VCaP (cell line): Measurements from ENCODE around the gene ABHD11.

ENCODE experiments used
- H3K27ac ChIP-seq: fragments of 450-650 bp; 2 replicates; pipeline ENCODE4 v1.5.1; 2017
- CTCF ChIP-seq: fragments of 450-650 bp; conservative IDR thresholded peaks from 2 replicates; pipeline ENCODE4 v1.5.1; 2017; ENCODE audit warnings: mild to moderate bottlenecking, moderate library complexity

Gene ABHD11

GRCh38 chr7:73707045-73707631 lies 31.5 kb downstream of the ABHD11 start:
- no peak for TF ChIP-seq CTCF
- H3K27ac ChIP-seq = no peak overlapping the region

- no peak for TF ChIP-seq CTCF
- H3K27ac ChIP-seq = no peak overlapping the region
Observed at GRCh38 chr7:73706126-73707044, 32.2 kb downstream of the ABHD11 start.

- TF ChIP-seq CTCF = no peak
- H3K27ac ChIP-seq = no peak overlapping the region
Observed at GRCh38 chr7:73705551-73705920, 33.1 kb downstream of the ABHD11 start.

- no peak overlapping the region for H3K27ac ChIP-seq
- TF ChIP-seq CTCF = no peak
Observed at GRCh38 chr7:73704640-73705550, 33.7 kb downstream of the ABHD11 start.

- TF ChIP-seq CTCF = no peak
- H3K27ac ChIP-seq = no peak overlapping the region
Observed at GRCh38 chr7:73703757-73704639, 34.6 kb downstream of the ABHD11 start.

- H3K27ac ChIP-seq = no peak overlapping the region
- no peak for TF ChIP-seq CTCF
Observed at GRCh38 chr7:73703225-73703624, 35.4 kb downstream of the ABHD11 start.
